RWPE2 (cell line): ENCODE measurements around the gene CD276.
"Not testable (repeated sequence)": the region's sequence is repeated elsewhere in the genome, so short reads cannot be mapped to it uniquely, and the experiment has no call there.

Experiments used
- ATAC-seq: fragments of 200-7000 bp; cut with Tn5 transposase; 3 replicates; pipeline ENCODE4 v1.9.1; 2021; ENCODE audit warnings: low read depth
- DNase-seq: peaks from one replicate; pipeline ENCODE4 v3.0.0-alpha.2; 2020; ENCODE audit warnings: low spot score
- H3K27ac ChIP-seq: fragments of 450-650 bp; 2 replicates; pipeline ENCODE4 v1.5.1; 2017; ENCODE audit warnings: mild to moderate bottlenecking; ENCODE audit not compliant: poor library complexity, severe bottlenecking
- H3K27me3 ChIP-seq: fragments of 250-450 bp; sonication (Bioruptor Pico); 2 replicates; pipeline ENCODE4 v1.5.1; 2021; ENCODE audit warnings: mild to moderate bottlenecking, moderate library complexity; ENCODE audit not compliant: insufficient read depth, poor library complexity, severe bottlenecking
- H3K36me3 ChIP-seq: fragments of 250-450 bp; sonication (Bioruptor Pico); 2 replicates; pipeline ENCODE4 v1.5.1; 2020; ENCODE audit warnings: low read depth, mild to moderate bottlenecking, moderate library complexity
- H3K4me1 ChIP-seq: fragments of 250-450 bp; sonication (Bioruptor Pico); 2 replicates; pipeline ENCODE4 v1.5.1; 2021; ENCODE audit warnings: mild to moderate bottlenecking, moderate library complexity; ENCODE audit not compliant: insufficient read depth, poor library complexity, severe bottlenecking
- H3K4me3 ChIP-seq: fragments of 250-450 bp; sonication (Bioruptor Pico); 2 replicates; pipeline ENCODE4 v1.5.1; 2021; ENCODE audit warnings: mild to moderate bottlenecking, moderate library complexity; ENCODE audit not compliant: severe bottlenecking
- H3K9me3 ChIP-seq: fragments of 250-450 bp; sonication (Bioruptor Pico); 2 replicates; pipeline ENCODE4 v1.5.1; 2021; ENCODE audit warnings: mild to moderate bottlenecking, moderate library complexity; ENCODE audit not compliant: severe bottlenecking
- TF ChIP-seq, protein P1 (sequence below): fragments of 450-650 bp; IDR thresholded peaks from one replicate; pipeline ENCODE4 v1.5.1; 2017; ENCODE audit warnings: mild to moderate bottlenecking, moderate library complexity; ENCODE audit not compliant: poor library complexity, severe bottlenecking

CD276 gene

DNA sequence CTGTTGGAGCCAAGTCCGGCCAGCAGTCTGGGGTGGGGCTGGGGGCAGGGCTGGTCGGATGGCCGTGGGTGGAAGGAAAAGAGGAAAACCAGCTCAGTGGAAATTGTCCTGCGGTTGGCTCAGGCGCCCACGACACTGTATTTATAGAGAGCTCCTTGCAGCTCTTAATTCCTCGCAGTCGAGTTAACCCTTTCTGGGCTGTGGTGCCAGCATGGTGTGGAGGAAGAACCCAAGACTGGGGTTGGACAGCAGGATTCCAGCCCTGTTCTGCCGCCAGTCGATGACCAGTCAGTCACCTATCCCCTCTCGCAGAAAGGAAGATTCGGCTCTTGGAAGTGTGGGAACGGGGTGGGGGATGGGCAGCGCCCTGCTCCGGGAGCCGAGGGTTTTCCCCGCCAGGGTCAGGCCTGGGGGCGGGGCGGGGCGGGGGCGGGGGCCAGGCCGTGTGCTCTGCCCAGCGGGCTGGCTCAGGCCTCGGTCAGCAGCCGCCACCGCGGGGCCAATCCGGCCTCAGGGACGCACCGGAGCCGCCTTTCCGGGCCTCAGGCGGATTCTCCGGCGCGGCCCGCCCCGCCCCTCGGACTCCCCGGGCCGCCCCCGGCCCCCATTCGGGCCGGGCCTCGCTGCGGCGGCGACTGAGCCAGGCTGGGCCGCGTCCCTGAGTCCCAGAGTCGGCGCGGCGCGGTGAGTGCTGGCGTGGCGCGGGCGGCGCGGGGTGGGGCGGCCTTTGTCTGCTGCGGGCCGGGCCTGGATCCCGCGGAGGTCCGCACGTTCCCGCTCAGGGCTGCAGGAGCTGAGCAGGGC is at the start of gene CD276:
Gene CD276, plus strand, starts transcription at position 607 of the 804 bp plus-strand sequence. CDS start 15,257 bp downstream, outside the sequence.
- TF ChIP-seq, protein P1, sequence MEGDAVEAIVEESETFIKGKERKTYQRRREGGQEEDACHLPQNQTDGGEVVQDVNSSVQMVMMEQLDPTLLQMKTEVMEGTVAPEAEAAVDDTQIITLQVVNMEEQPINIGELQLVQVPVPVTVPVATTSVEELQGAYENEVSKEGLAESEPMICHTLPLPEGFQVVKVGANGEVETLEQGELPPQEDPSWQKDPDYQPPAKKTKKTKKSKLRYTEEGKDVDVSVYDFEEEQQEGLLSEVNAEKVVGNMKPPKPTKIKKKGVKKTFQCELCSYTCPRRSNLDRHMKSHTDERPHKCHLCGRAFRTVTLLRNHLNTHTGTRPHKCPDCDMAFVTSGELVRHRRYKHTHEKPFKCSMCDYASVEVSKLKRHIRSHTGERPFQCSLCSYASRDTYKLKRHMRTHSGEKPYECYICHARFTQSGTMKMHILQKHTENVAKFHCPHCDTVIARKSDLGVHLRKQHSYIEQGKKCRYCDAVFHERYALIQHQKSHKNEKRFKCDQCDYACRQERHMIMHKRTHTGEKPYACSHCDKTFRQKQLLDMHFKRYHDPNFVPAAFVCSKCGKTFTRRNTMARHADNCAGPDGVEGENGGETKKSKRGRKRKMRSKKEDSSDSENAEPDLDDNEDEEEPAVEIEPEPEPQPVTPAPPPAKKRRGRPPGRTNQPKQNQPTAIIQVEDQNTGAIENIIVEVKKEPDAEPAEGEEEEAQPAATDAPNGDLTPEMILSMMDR = peak; percentile 52
- Histone ChIP-seq H3K27me3 (no peaks in the 10 kb centered on the region), H3K36me3 (no peaks in the 10 kb centered on the region), H3K4me1 (peaks cover 37% of the 10 kb centered on the region), H3K4me3 (peak within 1 kb of the TSS; percentile 98), H3K27ac (peak within 1 kb of the TSS; percentile 77), H3K9me3 (no peaks in the 10 kb centered on the region)
- peak; percentile 80 for DNase-seq
- ATAC-seq = peak; percentile 63

DNA sequence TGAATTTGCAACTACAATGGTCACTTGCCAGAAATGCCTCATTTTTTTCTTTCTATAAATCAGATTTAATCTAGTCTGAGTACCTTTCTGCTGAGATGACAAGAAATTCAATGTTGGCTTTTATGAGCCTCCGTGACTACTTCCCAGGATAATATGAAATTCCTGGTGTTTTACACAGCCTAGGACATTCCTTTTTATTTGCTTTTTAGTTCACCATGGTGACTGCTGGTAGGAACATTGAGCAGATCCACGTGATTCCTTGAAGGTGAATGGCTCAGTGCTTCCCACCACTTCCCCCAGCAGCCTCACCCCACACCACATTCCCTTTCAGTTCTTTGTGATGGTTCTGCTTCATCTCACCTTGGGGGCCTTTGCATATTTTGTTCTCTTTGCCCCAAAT is 46.7 kb upstream of the CD276 start:
- Histone ChIP-seq H3K9me3 (no peaks in the 10 kb centered on the region), H3K4me1 (peaks cover 26% of the 10 kb centered on the region), H3K36me3 (no peaks in the 10 kb centered on the region), H3K4me3 (no peak overlapping the region), H3K27me3 (no peaks in the 10 kb centered on the region), H3K27ac (peak overlapping the region; percentile 66)
- no peak for DNase-seq
- ATAC-seq = peak; percentile 4; the same call in 1 of the 3 replicates
- TF ChIP-seq, protein P1 = no peak

DNA sequence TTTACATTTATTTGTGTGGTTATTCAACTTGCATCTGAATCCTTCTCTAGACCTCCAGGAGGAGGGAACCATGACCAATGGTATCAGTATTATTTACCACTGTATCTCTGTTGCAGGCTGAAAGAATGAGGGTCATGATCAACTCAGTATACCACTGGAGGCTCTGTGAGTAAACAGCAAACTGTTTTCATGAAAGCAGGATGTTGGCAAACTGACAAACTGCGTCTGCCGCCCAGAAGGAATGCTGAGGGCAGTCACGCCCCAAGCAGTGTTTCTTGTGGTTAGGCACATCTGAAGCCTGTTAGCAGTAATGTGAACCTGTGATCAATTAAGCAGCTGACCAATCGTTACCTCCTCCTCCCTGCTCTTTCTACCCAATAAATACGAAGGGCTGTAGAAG is 44.7 kb upstream of the CD276 start:
- H3K9me3 ChIP-seq, H3K27me3 ChIP-seq, H3K4me3 ChIP-seq, DNase-seq, H3K36me3 ChIP-seq, H3K27ac ChIP-seq, ATAC-seq: not testable (repeated sequence)
- H3K4me1 ChIP-seq = peaks cover 18% of the 10 kb centered on the region

DNA sequence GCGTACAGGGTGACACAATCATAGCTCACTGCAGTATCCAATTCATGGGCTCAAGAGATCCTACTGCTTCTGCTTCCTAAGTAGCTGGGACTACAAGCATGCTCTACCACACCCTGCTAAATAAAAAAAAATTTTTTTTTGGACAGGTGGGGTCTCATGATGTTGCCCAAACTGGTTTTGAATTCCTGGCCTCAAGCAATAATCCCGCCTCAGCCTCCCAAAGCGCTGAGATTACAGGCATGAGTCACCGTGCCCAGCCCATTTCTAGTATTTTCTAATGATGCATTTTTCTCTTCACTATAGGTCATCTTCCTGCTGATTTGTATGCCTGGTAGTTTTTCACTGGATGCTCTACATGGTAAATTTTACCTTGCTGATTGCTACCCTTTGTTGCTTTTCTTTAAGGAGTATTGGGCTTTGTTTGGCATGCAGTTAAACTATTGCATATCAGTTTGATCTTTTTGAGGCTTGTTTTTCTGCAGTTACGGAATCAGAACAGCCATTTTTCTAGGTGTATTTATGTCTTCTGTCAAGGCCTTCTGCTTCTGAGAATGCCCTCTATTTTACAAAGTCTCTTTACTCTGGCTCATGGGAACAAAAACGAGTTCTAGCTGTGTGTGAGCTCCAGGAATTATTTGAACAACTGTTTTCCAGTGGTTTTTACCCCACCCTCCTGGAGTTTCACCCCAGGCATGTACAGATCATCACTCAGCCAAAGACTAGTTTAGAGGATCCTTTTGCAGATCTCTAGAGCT is 36.7 kb upstream of the CD276 start:
- Histone ChIP-seq H3K4me3 (no peak overlapping the region), H3K36me3 (no peaks in the 10 kb centered on the region), H3K4me1 (peaks cover 17% of the 10 kb centered on the region), H3K27me3 (no peaks in the 10 kb centered on the region), H3K27ac (peak overlapping the region; percentile 76), H3K9me3 (no peaks in the 10 kb centered on the region)
- DNase-seq (peak; percentile 82), ATAC-seq (peak; percentile 89)
- TF ChIP-seq, protein P1 = no peak

DNA sequence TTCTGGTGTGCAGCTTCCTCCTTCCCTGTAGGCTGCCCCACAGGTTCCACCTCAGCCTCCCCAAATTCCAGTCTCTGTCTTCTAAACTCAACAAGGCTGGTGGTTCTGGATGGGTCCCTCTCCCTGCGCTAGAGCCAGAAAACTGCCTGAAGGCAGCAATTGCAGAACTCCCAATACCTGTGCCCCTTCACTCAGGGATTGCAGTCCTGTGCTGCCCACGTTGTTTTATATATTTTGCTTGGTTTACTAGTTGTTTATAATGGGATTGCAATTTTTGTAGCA is 36.2 kb upstream of the CD276 start:
- Histone ChIP-seq H3K36me3 (no peaks in the 10 kb centered on the region), H3K9me3 (no peaks in the 10 kb centered on the region), H3K27ac (peak overlapping the region; percentile 76), H3K27me3 (no peaks in the 10 kb centered on the region), H3K4me1 (peaks cover 17% of the 10 kb centered on the region), H3K4me3 (no peak overlapping the region)
- TF ChIP-seq, protein P1 = no peak
- no peak for ATAC-seq
- DNase-seq = no peak
